GM21447 (cell line): ENCODE data around the gene ALDH8A1.

ENCODE experiments used
- ATAC-seq: cut with Tn5 transposase; IDR thresholded peaks from one replicate; pipeline ENCODE4 v1.9.1; 2021; ENCODE audit not compliant: unreplicated experiment

The ALDH8A1 gene, protein sequence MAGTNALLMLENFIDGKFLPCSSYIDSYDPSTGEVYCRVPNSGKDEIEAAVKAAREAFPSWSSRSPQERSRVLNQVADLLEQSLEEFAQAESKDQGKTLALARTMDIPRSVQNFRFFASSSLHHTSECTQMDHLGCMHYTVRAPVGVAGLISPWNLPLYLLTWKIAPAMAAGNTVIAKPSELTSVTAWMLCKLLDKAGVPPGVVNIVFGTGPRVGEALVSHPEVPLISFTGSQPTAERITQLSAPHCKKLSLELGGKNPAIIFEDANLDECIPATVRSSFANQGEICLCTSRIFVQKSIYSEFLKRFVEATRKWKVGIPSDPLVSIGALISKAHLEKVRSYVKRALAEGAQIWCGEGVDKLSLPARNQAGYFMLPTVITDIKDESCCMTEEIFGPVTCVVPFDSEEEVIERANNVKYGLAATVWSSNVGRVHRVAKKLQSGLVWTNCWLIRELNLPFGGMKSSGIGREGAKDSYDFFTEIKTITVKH

GRCh38 chr6:134949927-134950326, at the start of gene ALDH8A1:
ALDH8A1 (minus strand) TSS chr6:134950101; CDS start chr6:134950053, 48 bp downstream.
- ATAC-seq: no peak

GRCh38 chr6:134999107-134999506, 49.2 kb upstream of the ALDH8A1 start:
- ATAC-seq: no peak

GRCh38 chr6:134997133-134997995, 47.5 kb upstream of the ALDH8A1 start:
- no peak for ATAC-seq

GRCh38 chr6:134995536-134995935, 45.6 kb upstream of the ALDH8A1 start:
- ATAC-seq: no peak

GRCh38 chr6:134994431-134994830, 44.5 kb upstream of the ALDH8A1 start:
- ATAC-seq: no peak

- no peak for ATAC-seq
Observed at GRCh38 chr6:134992155-134992554, 42.3 kb upstream of the ALDH8A1 start.

GRCh38 chr6:134990262-134990661, 40.4 kb upstream of the ALDH8A1 start:
- no peak for ATAC-seq

DNA sequence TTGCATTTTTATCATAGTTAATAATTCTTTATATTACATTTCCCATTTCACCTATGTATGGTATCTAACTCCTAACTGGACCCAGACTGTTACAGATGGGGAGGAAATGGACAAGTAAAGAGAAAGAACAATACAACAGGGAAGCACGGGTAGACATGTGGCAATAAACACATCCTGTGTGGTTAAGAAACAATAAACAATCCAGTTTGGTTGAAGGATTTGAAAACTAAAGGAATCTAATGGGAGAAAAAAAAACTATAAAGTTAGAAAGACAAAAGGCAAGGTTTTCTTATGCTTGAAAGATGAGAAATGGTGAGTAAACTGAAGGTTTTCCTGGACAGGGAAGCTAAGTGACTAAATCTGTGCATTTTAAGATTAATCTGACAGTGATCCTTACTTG, 34.9 kb upstream of the ALDH8A1 start:
- no peak for ATAC-seq

DNA sequence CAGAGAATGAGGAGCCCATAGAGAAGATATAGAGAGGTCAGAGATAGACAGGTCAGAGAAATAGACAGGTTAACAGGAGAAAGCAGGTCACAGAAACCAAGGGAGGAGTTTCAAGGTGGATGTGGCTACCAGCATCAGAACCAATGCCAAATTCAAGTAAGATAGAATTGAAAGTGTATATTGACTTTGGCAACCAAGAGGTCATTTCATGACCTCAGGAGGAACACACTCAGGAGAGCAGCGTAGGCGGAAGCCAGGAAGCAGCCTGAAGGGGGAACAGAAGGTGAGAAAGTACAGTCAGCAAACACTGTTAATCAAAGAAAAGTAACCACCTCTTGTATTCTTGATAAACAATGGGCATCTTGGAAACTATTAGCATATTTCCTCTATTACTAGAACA, 33.9 kb upstream of the ALDH8A1 start:
- no peak for ATAC-seq

DNA sequence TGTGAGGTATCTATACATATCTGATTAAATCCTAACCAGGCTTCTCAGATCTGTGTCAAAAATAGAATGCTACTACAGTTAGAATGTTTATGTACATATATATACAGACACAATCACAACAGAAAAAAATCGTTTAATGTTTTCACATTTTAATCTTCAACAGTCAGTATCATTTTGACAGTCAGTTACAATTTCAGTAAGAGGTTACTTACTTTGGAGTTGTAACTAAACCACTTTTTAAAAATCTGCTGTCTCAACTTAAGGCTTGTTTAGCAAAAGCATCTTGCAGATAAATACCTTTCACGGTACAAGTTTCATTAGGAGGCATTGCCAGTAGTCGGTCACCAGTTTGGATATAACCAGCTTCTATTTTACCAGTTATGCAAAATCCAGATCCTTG, 32.3 kb upstream of the ALDH8A1 start:
- no peak for ATAC-seq

GRCh38 chr6:134980846-134981245, 30.9 kb upstream of the ALDH8A1 start:
- no peak for ATAC-seq

GRCh38 chr6:134979142-134979541, 29.2 kb upstream of the ALDH8A1 start:
- ATAC-seq: peak; percentile 81

DNA sequence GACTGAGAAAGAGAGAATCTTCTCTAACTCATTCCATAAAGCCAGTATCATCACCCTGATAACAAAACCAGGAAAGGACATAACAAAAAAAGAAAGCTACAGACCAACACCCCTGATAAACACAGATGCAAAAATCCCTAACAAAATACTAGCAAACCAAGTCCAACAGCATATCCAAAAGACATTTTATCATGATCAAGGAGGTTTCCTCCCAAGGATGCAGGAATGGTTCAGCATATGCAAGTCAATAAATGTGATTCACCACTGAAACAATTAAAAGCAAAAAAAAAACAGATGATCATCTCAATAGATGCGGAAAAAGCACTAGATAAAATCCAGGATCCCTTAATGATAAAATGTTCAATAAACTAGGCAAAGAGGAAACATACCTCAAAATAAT, 24.5 kb upstream of the ALDH8A1 start:
- ATAC-seq: no peak

GRCh38 chr6:134967711-134968110, 17.8 kb upstream of the ALDH8A1 start:
- no peak for ATAC-seq

- no peak for ATAC-seq
Observed at GRCh38 chr6:134964451-134965203, 14.7 kb upstream of the ALDH8A1 start.

GRCh38 chr6:134962421-134962820, 12.5 kb upstream of the ALDH8A1 start:
- ATAC-seq: no peak

GRCh38 chr6:134961366-134961765, 11.5 kb upstream of the ALDH8A1 start:
- no peak for ATAC-seq

- ATAC-seq: no peak
Observed at GRCh38 chr6:134959603-134960002, 9.7 kb upstream of the ALDH8A1 start.

DNA sequence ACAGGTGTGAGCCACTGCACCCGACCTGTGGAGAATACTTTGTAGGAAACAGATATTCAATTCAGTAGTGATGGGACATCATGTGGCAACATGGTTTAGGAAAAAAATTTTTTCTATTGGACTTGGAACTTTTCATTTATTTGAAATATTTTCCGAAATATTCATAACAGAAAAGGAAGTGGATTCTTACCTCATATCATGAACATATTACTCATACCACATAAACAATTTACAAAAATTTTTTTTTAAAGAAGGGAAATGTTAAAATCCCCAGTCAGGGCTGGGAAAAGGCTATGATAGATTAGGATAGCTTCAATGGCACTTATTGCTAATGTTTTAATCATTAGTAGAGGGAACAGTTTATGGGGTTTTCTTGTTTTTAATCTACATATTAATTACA, 6.8 kb upstream of the ALDH8A1 start:
- ATAC-seq: no peak

DNA sequence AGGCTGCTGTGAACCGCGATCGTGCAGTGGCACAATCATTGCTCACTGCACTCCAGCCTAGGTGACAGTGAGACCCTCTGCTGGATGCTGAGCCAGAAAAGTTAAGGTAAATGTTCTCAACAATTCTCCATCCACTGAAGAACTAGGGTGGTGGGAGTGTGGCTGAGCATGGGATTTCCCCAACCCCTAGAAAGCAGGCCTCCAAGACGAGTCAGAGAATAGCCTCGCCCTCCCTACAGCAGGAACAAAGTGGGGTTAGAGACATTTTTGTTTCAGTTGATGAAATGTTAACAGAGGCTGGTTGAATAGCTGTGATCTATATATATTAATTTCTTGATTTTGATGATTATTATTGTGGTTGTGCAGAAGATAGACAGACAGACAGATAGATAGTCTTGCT, 6.1 kb upstream of the ALDH8A1 start:
- ATAC-seq: no peak
